HG03025 (cell line): ENCODE data around the gene VAPB.
"Not testable (repeated sequence)": the region's sequence is repeated elsewhere in the genome, so short reads cannot be mapped to it uniquely, and the experiment has no call there.

Source experiments
- ATAC-seq: cut with Tn5 transposase; IDR thresholded peaks from one replicate; pipeline ENCODE4 v1.9.1; 2021; ENCODE audit warnings: mild to moderate bottlenecking, moderate library complexity; ENCODE audit not compliant: unreplicated experiment, low FRiP score

Gene VAPB

DNA sequence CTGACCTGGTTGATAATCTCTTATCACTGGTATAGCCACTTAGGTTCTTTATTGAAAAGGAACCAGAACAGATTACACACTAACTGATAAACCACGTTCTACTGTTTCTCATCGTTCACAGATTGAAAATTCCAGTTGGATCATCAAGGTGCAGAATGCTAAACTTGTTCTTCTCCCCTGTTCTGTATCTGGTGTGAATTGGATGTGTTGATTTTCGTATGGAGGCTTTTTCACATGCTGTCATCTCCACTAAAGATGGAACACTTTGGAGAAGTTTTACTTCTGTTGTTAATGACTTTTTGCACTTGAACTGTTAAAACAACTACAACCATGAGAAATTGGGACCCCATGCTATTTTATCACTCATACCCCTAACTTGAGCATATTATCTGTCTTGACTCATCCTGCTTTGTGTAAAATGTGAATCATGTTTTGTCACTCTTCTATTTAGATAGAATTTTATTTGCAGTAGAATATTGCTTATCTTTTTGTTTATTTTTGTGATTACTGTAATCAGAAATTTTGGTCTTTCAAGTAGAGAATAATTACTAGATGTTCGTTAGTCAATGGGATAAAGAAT lies 17.5 kb downstream of the VAPB start:
- ATAC-seq, result no peak

GRCh38 chr20:58407201-58407873 lies 18.3 kb downstream of the VAPB start:
- no peak for ATAC-seq

DNA sequence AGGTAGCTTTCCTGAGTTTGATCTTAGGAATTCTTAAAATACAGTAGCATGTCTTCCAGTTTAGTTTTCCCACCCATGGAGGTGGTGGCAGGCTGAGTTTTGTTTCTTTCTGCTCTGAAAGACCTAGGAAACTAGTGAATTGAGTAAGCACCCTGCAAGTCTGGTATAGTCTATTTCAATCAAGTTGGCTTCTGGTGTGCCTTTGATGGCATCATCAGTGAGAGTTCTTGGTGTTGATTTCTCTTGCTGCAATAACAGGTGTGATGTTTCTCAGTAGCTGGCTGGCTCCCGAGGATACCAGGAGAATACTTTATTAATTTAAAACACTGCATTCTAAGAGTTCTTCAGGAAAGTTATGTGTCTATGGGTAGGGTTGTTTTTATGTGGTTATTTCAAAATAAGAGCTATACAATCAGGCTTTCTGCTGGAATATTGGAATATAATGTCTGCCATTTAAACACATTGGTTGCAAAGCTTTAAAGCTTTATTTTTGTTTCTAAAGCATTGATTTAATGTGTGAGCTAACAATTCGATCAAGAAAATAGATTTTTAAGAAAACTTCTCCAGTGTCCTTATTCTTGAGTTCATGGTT lies 19.0 kb downstream of the VAPB start:
- no peak for ATAC-seq

- ATAC-seq, result no peak
Observed at GRCh38 chr20:58408603-58409246, 19.7 kb downstream of the VAPB start.

- not testable (repeated sequence) for ATAC-seq
Observed at GRCh38 chr20:58414216-58414615, 25.2 kb downstream of the VAPB start.

DNA sequence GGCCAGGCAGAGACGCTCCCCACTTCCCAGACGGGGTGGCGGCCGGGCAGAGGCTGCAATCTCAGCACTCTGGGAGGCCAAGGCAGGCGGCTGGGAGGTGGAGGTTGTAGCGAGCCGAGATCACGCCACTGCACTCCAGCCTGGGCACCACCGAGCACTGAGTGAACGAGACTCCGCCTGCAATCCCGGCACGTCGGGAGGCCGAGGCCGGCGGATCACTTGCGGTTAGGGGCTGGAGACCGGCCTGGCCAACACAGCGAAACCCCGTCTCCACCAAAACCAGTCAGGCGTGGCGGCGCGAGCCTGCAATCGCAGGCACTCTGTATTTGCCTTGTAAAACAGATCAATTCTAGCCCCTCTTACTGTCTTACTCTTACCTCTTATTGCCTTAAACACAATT lies 25.8 kb downstream of the VAPB start:
- ATAC-seq, result not testable (repeated sequence)

- ATAC-seq, result no peak
Observed at GRCh38 chr20:58416057-58416456, 27.0 kb downstream of the VAPB start.

DNA sequence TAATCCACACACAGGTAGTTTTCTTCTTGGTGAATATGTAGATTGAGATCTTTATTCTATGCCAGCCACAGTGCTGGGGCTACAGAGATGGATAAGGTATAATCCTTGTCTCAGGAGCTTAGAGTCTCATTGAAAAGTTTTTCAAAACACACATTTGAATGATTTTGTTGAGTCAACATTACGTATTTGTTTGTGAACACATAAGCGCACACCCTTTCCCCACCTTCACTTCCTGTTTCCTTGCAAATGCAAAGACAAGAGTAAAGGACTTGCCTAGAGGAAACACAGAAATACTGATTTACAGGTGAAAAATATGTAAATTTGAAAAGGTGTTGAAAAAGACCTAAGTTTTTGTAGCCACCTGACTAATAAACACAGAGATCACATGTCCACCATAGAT lies 27.8 kb downstream of the VAPB start:
- no peak for ATAC-seq

GRCh38 chr20:58417438-58417837 lies 28.4 kb downstream of the VAPB start:
- no peak for ATAC-seq

- ATAC-seq, result no peak
Observed at GRCh38 chr20:58418949-58419748, 30.1 kb downstream of the VAPB start.

DNA sequence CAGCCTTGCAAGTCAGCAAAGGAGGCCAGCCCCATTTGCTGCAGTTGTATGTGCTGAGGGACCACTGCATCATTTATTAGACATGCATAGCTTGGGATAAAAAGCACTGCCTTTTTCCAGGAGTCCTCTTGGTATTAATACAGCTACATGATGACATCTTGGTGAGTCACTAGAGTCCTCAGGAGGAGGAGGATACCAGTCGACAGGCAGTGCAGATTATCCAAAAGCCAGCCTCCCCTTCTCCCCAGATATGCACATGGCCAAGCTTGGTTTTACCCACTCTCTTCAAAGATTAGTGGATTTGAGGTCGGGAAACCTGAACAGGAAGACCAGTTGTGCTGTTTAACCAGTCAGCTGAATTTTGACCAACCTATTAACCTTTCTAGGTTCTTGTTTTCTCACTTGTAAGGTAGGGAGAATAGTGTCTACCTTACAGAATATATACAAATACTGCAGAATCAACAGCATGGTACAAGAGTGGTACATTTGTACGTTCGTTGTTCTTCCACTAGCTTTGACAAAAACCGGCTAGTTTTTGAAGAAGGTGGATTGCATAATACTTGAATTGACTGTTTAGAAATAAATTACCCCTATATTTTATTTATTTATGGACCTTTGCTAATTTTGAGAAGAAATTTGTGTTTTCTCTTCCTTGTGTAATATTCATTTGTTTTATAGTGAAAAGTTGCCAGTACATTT lies 31.9 kb downstream of the VAPB start:
- no peak for ATAC-seq

GRCh38 chr20:58421497-58421850 lies 32.4 kb downstream of the VAPB start:
- no peak for ATAC-seq

DNA sequence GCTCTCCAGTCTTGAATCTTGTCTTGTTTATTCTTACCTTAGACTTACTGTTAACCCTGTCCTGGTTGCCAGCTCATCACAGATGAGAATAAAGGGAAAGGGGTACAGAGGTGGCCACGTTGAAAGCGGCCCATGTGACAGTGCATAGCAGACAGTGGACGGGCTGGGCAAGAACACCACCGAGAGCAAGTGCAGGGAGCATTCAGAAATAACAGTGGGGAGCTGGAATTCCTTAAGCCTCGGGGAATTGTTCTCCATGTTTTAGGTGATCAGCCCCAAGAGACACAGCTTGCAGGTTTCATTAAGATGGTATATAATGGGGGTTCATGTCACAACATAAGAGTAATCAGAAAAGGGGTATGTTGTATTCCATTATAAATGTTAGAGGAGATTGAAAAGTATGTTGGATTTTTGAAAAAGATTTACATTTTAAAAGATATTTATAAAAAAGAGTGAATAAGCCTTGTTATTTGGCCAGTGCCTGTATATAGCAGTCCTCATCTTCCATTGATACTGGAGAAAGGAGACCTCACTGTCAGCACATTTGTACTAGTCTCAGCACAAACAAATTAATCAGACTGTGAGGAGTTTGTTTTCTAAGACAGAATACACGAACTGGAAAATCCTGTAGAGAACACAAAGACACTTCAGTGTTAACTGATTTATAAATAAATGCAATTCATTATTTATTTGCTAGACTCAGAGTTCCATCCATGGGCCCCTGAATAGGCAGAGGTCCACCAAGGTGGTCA lies 35.4 kb downstream of the VAPB start:
- no peak for ATAC-seq

DNA sequence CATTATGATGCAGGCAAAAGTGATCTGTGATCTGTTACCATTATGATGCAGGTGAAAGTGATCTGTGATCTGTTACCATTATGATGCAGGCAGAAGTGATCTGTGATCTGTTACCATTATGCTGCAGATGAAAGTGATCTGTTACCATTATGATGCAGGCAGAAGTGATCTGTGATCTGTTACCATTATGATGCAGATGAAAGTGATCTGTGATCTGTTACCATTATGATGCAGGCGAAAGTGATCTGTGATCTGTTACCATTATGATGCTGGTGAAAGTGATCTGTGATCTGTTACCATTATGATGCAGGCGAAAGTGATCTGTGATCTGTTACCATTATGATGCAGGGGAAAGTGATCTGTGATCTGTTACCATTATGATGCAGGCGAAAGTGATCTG lies 38.5 kb downstream of the VAPB start:
- not testable (repeated sequence) for ATAC-seq

- no peak for ATAC-seq
Observed at GRCh38 chr20:58428364-58428763, 39.3 kb downstream of the VAPB start.

DNA sequence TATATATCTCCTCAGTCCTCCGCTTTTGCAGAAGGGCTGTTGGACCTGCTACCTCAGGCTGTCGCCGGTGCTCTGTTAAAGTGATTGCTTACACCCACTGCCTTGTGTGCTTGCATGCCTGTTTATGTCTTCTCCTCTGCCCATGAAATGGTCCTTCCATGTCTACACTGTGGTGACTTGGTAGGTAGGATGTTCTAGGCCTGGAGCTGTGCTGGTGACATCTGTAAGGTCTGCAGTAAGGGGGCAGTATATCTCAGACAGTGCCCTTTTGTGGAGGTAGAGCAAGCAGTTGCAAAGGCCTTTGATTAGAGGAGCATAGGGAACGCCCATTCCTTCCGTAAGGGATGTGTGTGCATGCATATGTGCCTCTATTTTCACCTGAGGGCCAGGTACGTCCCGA lies 40.3 kb downstream of the VAPB start:
- no peak for ATAC-seq

GRCh38 chr20:58431134-58431533 lies 42.1 kb downstream of the VAPB start:
- ATAC-seq, result no peak

DNA sequence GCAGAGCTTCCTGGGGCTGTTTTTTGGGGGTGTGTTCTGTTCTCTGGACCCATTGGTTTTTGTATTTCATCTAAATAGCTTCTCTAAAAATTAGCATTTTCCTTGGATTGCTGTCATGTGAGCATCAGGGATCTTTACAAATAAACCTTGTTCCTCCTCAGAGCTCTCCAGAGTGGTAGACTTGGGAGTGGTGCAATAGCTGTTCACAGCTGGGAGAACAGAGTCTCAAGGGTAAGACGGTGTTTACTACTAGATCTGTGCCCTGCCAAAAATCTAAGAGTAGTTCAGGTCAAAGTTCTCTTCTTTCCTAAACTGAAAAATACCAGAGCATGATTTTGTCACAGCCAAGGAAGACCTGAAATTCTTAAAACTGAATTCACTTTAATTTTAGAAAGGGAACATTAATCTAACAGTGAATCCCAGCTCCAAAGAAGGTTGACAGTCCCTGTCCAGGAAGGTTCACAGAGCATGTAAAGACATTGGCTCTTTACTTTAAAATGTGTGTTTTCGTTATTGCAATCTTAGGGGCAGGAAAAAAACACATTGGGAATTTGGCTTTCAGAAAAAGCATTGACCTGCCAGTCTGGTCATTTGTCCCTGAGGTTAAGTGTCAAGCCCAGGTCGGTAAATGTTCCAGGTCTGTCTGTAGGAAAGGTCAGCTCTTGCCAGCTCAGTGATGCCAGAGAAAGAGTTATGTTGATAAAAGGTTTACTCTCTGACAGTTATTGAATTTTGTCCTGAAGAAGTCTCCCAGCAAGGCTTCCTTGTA lies 43.3 kb downstream of the VAPB start:
- no peak for ATAC-seq
